ENCODE measurements around the gene USP15.

Gene USP15

GRCh38 chr12:62370189-62370588 lies 110.0 kb downstream of the USP15 start:
- DNase-seq (ENCODE audit: insufficient read length, low spot score) (no peak), FAIRE-seq (no peak)
- no peak for TF ChIP-seq CTCF (IDR thresholded peaks at IDR 0.05; ENCODE audit: insufficient read depth, missing control alignments)

GRCh38 chr12:62371661-62372060 lies 111.5 kb downstream of the USP15 start:
- FAIRE-seq (no peak), DNase-seq (ENCODE audit: insufficient read length, low spot score) (no peak)
- TF ChIP-seq CTCF (IDR thresholded peaks at IDR 0.05; ENCODE audit: insufficient read depth, missing control alignments) = no peak

- no peak for TF ChIP-seq CTCF (IDR thresholded peaks at IDR 0.05; ENCODE audit: insufficient read depth, missing control alignments)
- no peak for DNase-seq (ENCODE audit: insufficient read length, low spot score)
- FAIRE-seq = no peak
Measured at GRCh38 chr12:62372134-62372533, 111.9 kb downstream of the USP15 start.

GRCh38 chr12:62372825-62373224 lies 112.6 kb downstream of the USP15 start:
- FAIRE-seq = no peak
- TF ChIP-seq CTCF (IDR thresholded peaks at IDR 0.05; ENCODE audit: insufficient read depth, missing control alignments) = no peak
- no peak for DNase-seq (ENCODE audit: insufficient read length, low spot score)

GRCh38 chr12:62375603-62376002 lies 115.4 kb downstream of the USP15 start:
- TF ChIP-seq CTCF (IDR thresholded peaks at IDR 0.05; ENCODE audit: insufficient read depth, missing control alignments) = no peak
- DNase-seq (ENCODE audit: insufficient read length, low spot score) (no peak), FAIRE-seq (no peak)

GRCh38 chr12:62379026-62379722 lies 119.0 kb downstream of the USP15 start:
- TF ChIP-seq CTCF (IDR thresholded peaks at IDR 0.05; ENCODE audit: insufficient read depth, missing control alignments) = no peak
- no peak for DNase-seq (ENCODE audit: insufficient read length, low spot score)
- no peak for FAIRE-seq

- FAIRE-seq (no peak), DNase-seq (ENCODE audit: insufficient read length, low spot score) (no peak)
- no peak for TF ChIP-seq CTCF (IDR thresholded peaks at IDR 0.05; ENCODE audit: insufficient read depth, missing control alignments)
Measured at GRCh38 chr12:62379723-62380045, 119.5 kb downstream of the USP15 start.

Data from D721Med (cell line).